ENCODE data around the gene INA.

Gene INA

GRCh38 chr10:103259989-103260388 lies 16.9 kb upstream of the INA start:
- H3K36me3 ChIP-seq (replicated peaks; ENCODE audit: low read depth, low read length) = no peaks in the 10 kb centered on the region
- no peaks in the 10 kb centered on the region for H3K4me1 ChIP-seq (ENCODE audit: low read length)
- no peak overlapping the region for H3K4me2 ChIP-seq (ENCODE audit: low read length)
- H3K27ac ChIP-seq (ENCODE audit: low read length) = no peak overlapping the region
- no peaks in the 10 kb centered on the region for H3K9me3 ChIP-seq (ENCODE audit: insufficient read depth, low read length)
- TF ChIP-seq, protein P1, sequence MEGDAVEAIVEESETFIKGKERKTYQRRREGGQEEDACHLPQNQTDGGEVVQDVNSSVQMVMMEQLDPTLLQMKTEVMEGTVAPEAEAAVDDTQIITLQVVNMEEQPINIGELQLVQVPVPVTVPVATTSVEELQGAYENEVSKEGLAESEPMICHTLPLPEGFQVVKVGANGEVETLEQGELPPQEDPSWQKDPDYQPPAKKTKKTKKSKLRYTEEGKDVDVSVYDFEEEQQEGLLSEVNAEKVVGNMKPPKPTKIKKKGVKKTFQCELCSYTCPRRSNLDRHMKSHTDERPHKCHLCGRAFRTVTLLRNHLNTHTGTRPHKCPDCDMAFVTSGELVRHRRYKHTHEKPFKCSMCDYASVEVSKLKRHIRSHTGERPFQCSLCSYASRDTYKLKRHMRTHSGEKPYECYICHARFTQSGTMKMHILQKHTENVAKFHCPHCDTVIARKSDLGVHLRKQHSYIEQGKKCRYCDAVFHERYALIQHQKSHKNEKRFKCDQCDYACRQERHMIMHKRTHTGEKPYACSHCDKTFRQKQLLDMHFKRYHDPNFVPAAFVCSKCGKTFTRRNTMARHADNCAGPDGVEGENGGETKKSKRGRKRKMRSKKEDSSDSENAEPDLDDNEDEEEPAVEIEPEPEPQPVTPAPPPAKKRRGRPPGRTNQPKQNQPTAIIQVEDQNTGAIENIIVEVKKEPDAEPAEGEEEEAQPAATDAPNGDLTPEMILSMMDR (IDR thresholded peaks at IDR 0.05; ENCODE audit: low read depth, low read length) = no peak
- no peak for TF ChIP-seq EZH2phosphoT487 (IDR thresholded peaks at IDR 0.05; ENCODE audit: low read depth)
- H3K4me3 ChIP-seq (ENCODE audit: low read length) = no peak overlapping the region
- no peaks in the 10 kb centered on the region for H4K20me1 ChIP-seq (ENCODE audit: insufficient read depth, low read length)
- no peaks in the 10 kb centered on the region for H3K79me2 ChIP-seq (ENCODE audit: low read length)
- no peaks in the 10 kb centered on the region for H3K27me3 ChIP-seq (ENCODE audit: low read depth, low read length)
- no peak overlapping the region for H3K9ac ChIP-seq (ENCODE audit: low read length)
- no peak overlapping the region for H2AFZ ChIP-seq (ENCODE audit: low read depth, low read length)

- no peak overlapping the region for H2AFZ ChIP-seq (ENCODE audit: low read depth, low read length)
- H3K4me2 ChIP-seq (ENCODE audit: low read length) = no peak overlapping the region
- H3K4me3 ChIP-seq (ENCODE audit: low read length) = no peak overlapping the region
- H3K79me2 ChIP-seq (ENCODE audit: low read length) = no peaks in the 10 kb centered on the region
- no peak overlapping the region for H3K27ac ChIP-seq (ENCODE audit: low read length)
- no peaks in the 10 kb centered on the region for H3K27me3 ChIP-seq (ENCODE audit: low read depth, low read length)
- no peaks in the 10 kb centered on the region for H3K36me3 ChIP-seq (replicated peaks; ENCODE audit: low read depth, low read length)
- no peaks in the 10 kb centered on the region for H3K4me1 ChIP-seq (ENCODE audit: low read length)
- TF ChIP-seq EZH2phosphoT487 (IDR thresholded peaks at IDR 0.05; ENCODE audit: low read depth) = no peak
- TF ChIP-seq, protein P1 (IDR thresholded peaks at IDR 0.05; ENCODE audit: low read depth, low read length) = no peak
- no peaks in the 10 kb centered on the region for H3K9me3 ChIP-seq (ENCODE audit: insufficient read depth, low read length)
- H3K9ac ChIP-seq (ENCODE audit: low read length) = no peak overlapping the region
- H4K20me1 ChIP-seq (ENCODE audit: insufficient read depth, low read length) = no peaks in the 10 kb centered on the region
Observed at GRCh38 chr10:103262229-103262628, 14.7 kb upstream of the INA start.

DNA sequence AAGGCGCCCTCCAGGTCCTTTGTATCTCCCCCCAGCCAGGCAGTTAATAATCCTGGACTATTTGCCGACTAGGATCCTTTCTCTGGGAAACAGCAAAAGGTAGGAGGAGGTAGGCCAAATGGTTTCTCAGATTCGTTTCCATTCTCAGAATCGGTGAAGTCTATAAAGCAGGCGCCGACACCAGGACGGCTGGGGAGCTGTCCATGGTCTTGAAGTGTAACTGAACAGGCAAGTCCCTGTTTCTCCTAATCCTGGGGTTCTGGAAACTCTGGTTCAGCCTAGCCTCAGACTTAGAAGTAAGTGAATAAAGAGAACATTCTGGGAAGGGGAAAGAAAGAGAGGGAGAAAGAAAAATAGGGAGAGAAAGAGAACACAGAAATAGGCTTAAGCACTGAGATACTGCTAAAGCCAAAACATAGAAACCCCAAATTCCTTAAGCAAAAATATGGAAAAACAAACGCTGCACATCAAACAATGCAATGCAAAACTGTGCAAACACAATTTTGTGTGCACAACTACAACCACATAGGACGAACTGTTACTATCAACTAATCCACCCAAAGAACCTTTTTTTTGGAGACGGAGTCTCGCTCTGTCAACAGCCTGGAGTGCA lies 11.1 kb upstream of the INA start:
- H3K4me3 ChIP-seq (ENCODE audit: low read length) = no peak overlapping the region
- H3K27me3 ChIP-seq (ENCODE audit: low read depth, low read length) = no peaks in the 10 kb centered on the region
- no peaks in the 10 kb centered on the region for H3K9me3 ChIP-seq (ENCODE audit: insufficient read depth, low read length)
- H3K79me2 ChIP-seq (ENCODE audit: low read length) = no peaks in the 10 kb centered on the region
- no peak overlapping the region for H3K27ac ChIP-seq (ENCODE audit: low read length)
- no peaks in the 10 kb centered on the region for H4K20me1 ChIP-seq (ENCODE audit: insufficient read depth, low read length)
- TF ChIP-seq, protein P1 (IDR thresholded peaks at IDR 0.05; ENCODE audit: low read depth, low read length) = no peak
- no peak for TF ChIP-seq EZH2phosphoT487 (IDR thresholded peaks at IDR 0.05; ENCODE audit: low read depth)
- H3K4me1 ChIP-seq (ENCODE audit: low read length) = no peaks in the 10 kb centered on the region
- H3K36me3 ChIP-seq (replicated peaks; ENCODE audit: low read depth, low read length) = no peaks in the 10 kb centered on the region
- no peak overlapping the region for H3K9ac ChIP-seq (ENCODE audit: low read length)
- no peak overlapping the region for H2AFZ ChIP-seq (ENCODE audit: low read depth, low read length)
- no peak overlapping the region for H3K4me2 ChIP-seq (ENCODE audit: low read length)

DNA sequence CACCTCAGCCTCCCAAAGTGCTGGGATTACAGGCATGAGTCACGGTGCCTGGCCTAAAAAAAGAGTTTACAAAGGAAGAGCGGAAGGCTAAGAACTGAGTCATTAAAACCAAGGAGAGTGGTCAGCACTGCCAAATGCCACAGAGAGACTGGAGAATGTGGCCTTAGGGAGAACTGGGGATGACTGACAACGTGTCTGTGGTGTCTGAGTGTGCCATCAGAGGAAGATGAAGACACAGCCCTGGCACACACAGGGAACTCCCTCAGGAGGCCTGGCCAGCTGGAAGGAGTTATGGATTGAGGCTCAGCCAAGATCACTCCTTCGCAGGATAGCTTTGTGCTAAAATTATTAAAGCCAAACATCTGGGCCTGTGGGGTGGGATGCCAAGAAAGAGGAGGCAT lies 3.9 kb upstream of the INA start:
- no peak overlapping the region for H3K4me2 ChIP-seq (ENCODE audit: low read length)

More for the DNA sequence above, 3.9 kb upstream of the INA start:
- H3K27me3 ChIP-seq (ENCODE audit: low read depth, low read length) = no peaks in the 10 kb centered on the region
- H3K79me2 ChIP-seq (ENCODE audit: low read length) = no peaks in the 10 kb centered on the region
- no peaks in the 10 kb centered on the region for H3K9me3 ChIP-seq (ENCODE audit: insufficient read depth, low read length)
- no peaks in the 10 kb centered on the region for H3K36me3 ChIP-seq (replicated peaks; ENCODE audit: low read depth, low read length)
- no peak overlapping the region for H3K4me3 ChIP-seq (ENCODE audit: low read length)
- no peak overlapping the region for H3K27ac ChIP-seq (ENCODE audit: low read length)
- no peaks in the 10 kb centered on the region for H3K4me1 ChIP-seq (ENCODE audit: low read length)
- H2AFZ ChIP-seq (ENCODE audit: low read depth, low read length) = no peak overlapping the region
- H3K9ac ChIP-seq (ENCODE audit: low read length) = no peak overlapping the region
- H4K20me1 ChIP-seq (ENCODE audit: insufficient read depth, low read length) = no peaks in the 10 kb centered on the region
- TF ChIP-seq EZH2phosphoT487 (IDR thresholded peaks at IDR 0.05; ENCODE audit: low read depth) = no peak
- TF ChIP-seq, protein P1 (IDR thresholded peaks at IDR 0.05; ENCODE audit: low read depth, low read length) = no peak
